A673 (cell line): Measurements from ENCODE around the gene GNAS. TPM values are rescaled to one million over a fixed set of nuclear protein-coding genes. Genes with fewer than 3 reads are reported as not detected.
A peak's percentile ranks its signal among the peaks of the same experiment; 100 is the strongest.

ENCODE experiments used
- BruUV-seq: library from RNA; stranded (reverse); fragments of 400-500 nt; replicated peaks from 2 replicates; lab custom pipeline; 2021; lab: Mats Ljungman, UMichigan
- CTCF ChIA-PET: fragments of 300-600 bp; sonication (Branson Sonifier 250); formaldehyde crosslinking; loops from one replicate; lab custom pipeline; 2022; ENCODE audit warnings: antibody characterized with exemption; lab: Charles Lee
- POLR2A ChIA-PET: fragments of 300-600 bp; sonication (Branson Sonifier 250); formaldehyde crosslinking; loops from one replicate; lab custom pipeline; 2022; ENCODE audit warnings: antibody characterized with exemption; ENCODE audit not compliant: low non-redundant PET; lab: Charles Lee
- DNase-seq: peaks from one replicate; pipeline ENCODE4 v3.0.0-alpha.2; 2015; ENCODE audit warnings: low spot score
- H3K27ac ChIP-seq: fragments of 200-600 bp; sonication (generic); 2 replicates; pipeline ENCODE4 v1.5.1; 2016; ENCODE audit warnings: mixed run types, low read depth, mild to moderate bottlenecking, mixed read lengths, antibody characterized with exemption, low read length; ENCODE audit not compliant: poor library complexity, severe bottlenecking
- H3K27me3 ChIP-seq: fragments of 200-600 bp; sonication (generic); replicated peaks from 2 replicates; pipeline ENCODE4 v1.6.1; 2017; ENCODE audit warnings: mixed run types, low read depth, mild to moderate bottlenecking, mixed read lengths, antibody characterized with exemption, low read length; ENCODE audit not compliant: insufficient read depth, poor library complexity
- H3K36me3 ChIP-seq: fragments of 200-600 bp; sonication (generic); 2 replicates; pipeline ENCODE4 v1.6.1; 2016; ENCODE audit warnings: mixed run types, mild to moderate bottlenecking, mixed read lengths, antibody characterized with exemption, low read length; ENCODE audit not compliant: insufficient read depth, poor library complexity, severe bottlenecking
- H3K4me1 ChIP-seq: fragments of 200-600 bp; sonication (generic); 2 replicates; pipeline ENCODE4 v1.6.1; 2017; ENCODE audit warnings: mixed run types, mild to moderate bottlenecking, mixed read lengths, antibody characterized with exemption, low read length; ENCODE audit not compliant: insufficient read depth, poor library complexity, severe bottlenecking
- H3K4me3 ChIP-seq: fragments of 200-600 bp; sonication (generic); 2 replicates; pipeline ENCODE4 v1.5.1; 2016; ENCODE audit warnings: low read depth, mixed run types, mild to moderate bottlenecking, mixed read lengths, low read length; ENCODE audit not compliant: poor library complexity, severe bottlenecking
- H3K9me3 ChIP-seq: fragments of 200-600 bp; sonication (generic); 2 replicates; pipeline ENCODE4 v1.6.1; 2016; ENCODE audit warnings: mixed run types, low read depth, mild to moderate bottlenecking, mixed read lengths, antibody characterized with exemption, low read length; ENCODE audit not compliant: poor library complexity, severe bottlenecking
- EZH2 ChIP-seq: fragments of 200-600 bp; sonication (generic); IDR thresholded peaks from 2 replicates; pipeline ENCODE4 v1.6.1; 2017; ENCODE audit warnings: borderline replicate concordance, low read depth, mild to moderate bottlenecking, mixed read lengths, antibody characterized with exemption, low read length; ENCODE audit not compliant: poor library complexity, severe bottlenecking
- intact Hi-C: fragments of 100-400 bp; cut with micrococcal nuclease; formaldehyde crosslinking; loops from one replicate; pipeline ENCODE4 v1.10.0; 2022; ENCODE audit not compliant: unreplicated experiment
- total RNA-seq: library from RNA; stranded (reverse); gene quantifications from 2 replicates; pipeline ENCODE4 v1.2.3, GENCODE V29; 2021
- TF ChIP-seq, protein P1 (sequence below): fragments of 300-800, 200-600 bp; sonication (generic); conservative IDR thresholded peaks from 2 replicates; pipeline ENCODE4 v1.5.1; 2017; ENCODE audit warnings: low read depth, mild to moderate bottlenecking, antibody characterized with exemption, low read length, moderate library complexity, mixed read lengths

The GNAS gene
- total RNA-seq, 1 experiment from 2014 or later: 1,108 TPM

DNA sequence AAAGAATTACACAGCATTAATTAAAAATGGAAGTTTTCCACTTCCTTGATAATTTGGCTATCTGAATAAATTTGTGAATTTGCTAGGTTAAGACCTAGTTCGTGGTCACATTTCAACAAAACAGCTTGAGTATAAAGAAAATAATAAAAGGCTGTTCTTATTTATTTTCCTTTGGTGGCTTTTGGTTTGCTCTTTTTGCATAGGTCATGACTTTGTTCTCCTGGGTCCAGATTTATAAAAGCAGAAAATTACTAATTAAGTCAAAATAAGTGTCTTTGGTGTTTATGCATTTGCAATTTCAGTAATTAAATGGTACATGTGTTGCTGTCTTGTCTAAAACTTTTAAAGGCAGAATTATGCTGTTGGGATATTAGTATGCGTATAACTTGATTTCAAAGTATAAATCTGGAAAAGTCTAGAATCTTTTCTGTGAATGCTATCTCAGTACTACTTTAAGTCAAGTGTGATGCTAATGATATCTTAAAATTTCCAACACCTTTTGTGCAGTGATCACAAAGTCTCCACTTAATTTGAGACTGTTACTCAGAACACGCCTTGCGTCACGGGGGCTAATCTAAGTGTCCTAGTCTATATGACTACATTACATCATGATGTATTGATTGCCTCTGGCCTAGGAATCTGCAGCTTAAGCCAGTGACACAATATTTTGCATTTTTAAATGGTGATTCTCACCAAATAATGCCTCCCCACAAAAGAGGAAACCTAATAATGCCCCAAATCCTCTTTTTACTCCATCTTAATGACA, 41.0 kb downstream of the GNAS start:
- ChIA-PET POLR2A (no interaction called here), CTCF (no interaction called here)
- Histone ChIP-seq H3K27ac (peak overlapping the region; percentile 96), H3K9me3 (no peaks in the 10 kb centered on the region), H3K4me3 (peak overlapping the region; percentile 83), H3K4me1 (peaks cover 50% of the 10 kb centered on the region), H3K36me3 (peaks cover 14% of the 10 kb centered on the region), H3K27me3 (no peaks in the 10 kb centered on the region)
- DNase-seq: no peak
- intact Hi-C loops: loop anchor here (5.0 kb wide), 1 partner anchor 139 kb away; the partner anchor contains the start of gene ATP5F1E
- BruUV-seq: TSS peak; percentile 20
- TF ChIP-seq, protein P1, sequence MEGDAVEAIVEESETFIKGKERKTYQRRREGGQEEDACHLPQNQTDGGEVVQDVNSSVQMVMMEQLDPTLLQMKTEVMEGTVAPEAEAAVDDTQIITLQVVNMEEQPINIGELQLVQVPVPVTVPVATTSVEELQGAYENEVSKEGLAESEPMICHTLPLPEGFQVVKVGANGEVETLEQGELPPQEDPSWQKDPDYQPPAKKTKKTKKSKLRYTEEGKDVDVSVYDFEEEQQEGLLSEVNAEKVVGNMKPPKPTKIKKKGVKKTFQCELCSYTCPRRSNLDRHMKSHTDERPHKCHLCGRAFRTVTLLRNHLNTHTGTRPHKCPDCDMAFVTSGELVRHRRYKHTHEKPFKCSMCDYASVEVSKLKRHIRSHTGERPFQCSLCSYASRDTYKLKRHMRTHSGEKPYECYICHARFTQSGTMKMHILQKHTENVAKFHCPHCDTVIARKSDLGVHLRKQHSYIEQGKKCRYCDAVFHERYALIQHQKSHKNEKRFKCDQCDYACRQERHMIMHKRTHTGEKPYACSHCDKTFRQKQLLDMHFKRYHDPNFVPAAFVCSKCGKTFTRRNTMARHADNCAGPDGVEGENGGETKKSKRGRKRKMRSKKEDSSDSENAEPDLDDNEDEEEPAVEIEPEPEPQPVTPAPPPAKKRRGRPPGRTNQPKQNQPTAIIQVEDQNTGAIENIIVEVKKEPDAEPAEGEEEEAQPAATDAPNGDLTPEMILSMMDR: no peak
- no peak for TF ChIP-seq EZH2

GRCh38 chr20:58894652-58895447, 42.3 kb downstream of the GNAS start:
- intact Hi-C loops: loop anchor here (5.0 kb wide), 1 partner anchor 137 kb away; the partner anchor contains the start of gene ATP5F1E
- Histone ChIP-seq H3K27me3 (no peaks in the 10 kb centered on the region), H3K9me3 (no peaks in the 10 kb centered on the region), H3K36me3 (peaks cover 26% of the 10 kb centered on the region), H3K27ac (no peak overlapping the region), H3K4me3 (no peak overlapping the region), H3K4me1 (peaks cover 58% of the 10 kb centered on the region)
- ChIA-PET CTCF (no interaction called here), POLR2A (interaction anchor here (0.7 kb wide), 1 partner anchor 9 kb away, joined by 3 read pairs; no protein-coding TSS in a partner anchor)
- no peak for DNase-seq
- no TSS peak for BruUV-seq
- no peak for TF ChIP-seq EZH2
- TF ChIP-seq, protein P1: no peak

GRCh38 chr20:58895448-58896180, 43.1 kb downstream of the GNAS start:
- no peaks in the 10 kb centered on the region for H3K9me3 ChIP-seq
- CTCF ChIA-PET: no interaction called here
- H3K27ac ChIP-seq: no peak overlapping the region
- TF ChIP-seq, protein P1: no peak
- TF ChIP-seq EZH2: no peak
- POLR2A ChIA-PET: no interaction called here
- BruUV-seq: no TSS peak
- H3K4me3 ChIP-seq: no peak overlapping the region
- intact Hi-C loops: no loop called here
- H3K4me1 ChIP-seq: peaks cover 65% of the 10 kb centered on the region
- DNase-seq: no peak
- peaks cover 28% of the 10 kb centered on the region for H3K36me3 ChIP-seq
- no peaks in the 10 kb centered on the region for H3K27me3 ChIP-seq
